ENCODE data around the gene ZNF14.

Gene ZNF14

DNA sequence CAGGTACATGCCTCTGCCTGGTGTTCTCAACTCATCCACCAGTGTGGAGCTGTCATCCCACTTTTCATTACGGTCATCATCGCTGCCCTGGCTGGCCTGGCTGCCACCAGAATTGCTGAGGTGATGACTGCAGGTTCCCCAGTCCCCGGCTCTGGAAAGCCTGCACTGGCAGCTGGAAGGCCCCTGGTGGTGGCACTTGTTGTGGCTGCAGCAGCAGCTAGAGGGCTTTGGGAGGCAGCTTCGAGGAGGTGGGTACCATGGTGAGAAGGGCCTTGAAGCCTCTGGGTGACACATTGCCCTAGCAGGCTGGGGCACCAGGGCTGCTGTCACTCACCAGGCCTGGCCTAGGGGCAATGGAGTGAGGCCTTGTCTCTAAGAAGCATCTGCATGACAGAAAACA, 25.3 kb upstream of the ZNF14 start:
- H3K27ac ChIP-seq (ENCODE audit: low read length) = no peak overlapping the region
- no peak overlapping the region for H3K9ac ChIP-seq (ENCODE audit: low read length)
- no peak overlapping the region for H3K4me2 ChIP-seq (ENCODE audit: low read depth, low read length)
- no peaks in the 10 kb centered on the region for H3K27me3 ChIP-seq (replicated peaks; ENCODE audit: insufficient read depth, low read length)
- no peak for DNase-seq
- H3K4me3 ChIP-seq (ENCODE audit: low read length) = no peak overlapping the region
- no peaks in the 10 kb centered on the region for H3K36me3 ChIP-seq (replicated peaks; ENCODE audit: insufficient read depth, low read length)
- no peaks in the 10 kb centered on the region for H3K9me2 ChIP-seq (replicated peaks; ENCODE audit: insufficient read depth, low read length)
- TF ChIP-seq EZH2phosphoT487 (IDR thresholded peaks at IDR 0.05; ENCODE audit: low read length) (no peak), EZH2 (optimal IDR thresholded peaks at IDR 0.05; ENCODE audit: low read depth, low read length) (no peak), CTCF (IDR thresholded peaks at IDR 0.05; ENCODE audit: low read length) (no peak)
- H3K4me1 ChIP-seq (ENCODE audit: low read length) = no peaks in the 10 kb centered on the region
- no peaks in the 10 kb centered on the region for H3K79me2 ChIP-seq (ENCODE audit: low read length)
- H3F3A ChIP-seq (ENCODE audit: insufficient read depth, low read length) = no peaks in the 10 kb centered on the region
- H4K20me1 ChIP-seq (ENCODE audit: insufficient read depth, low read length) = no peaks in the 10 kb centered on the region
- H3K9me3 ChIP-seq (replicated peaks; ENCODE audit: insufficient read depth, low read length) = no peaks in the 10 kb centered on the region
- no peak overlapping the region for H2AFZ ChIP-seq (ENCODE audit: low read length)

DNA sequence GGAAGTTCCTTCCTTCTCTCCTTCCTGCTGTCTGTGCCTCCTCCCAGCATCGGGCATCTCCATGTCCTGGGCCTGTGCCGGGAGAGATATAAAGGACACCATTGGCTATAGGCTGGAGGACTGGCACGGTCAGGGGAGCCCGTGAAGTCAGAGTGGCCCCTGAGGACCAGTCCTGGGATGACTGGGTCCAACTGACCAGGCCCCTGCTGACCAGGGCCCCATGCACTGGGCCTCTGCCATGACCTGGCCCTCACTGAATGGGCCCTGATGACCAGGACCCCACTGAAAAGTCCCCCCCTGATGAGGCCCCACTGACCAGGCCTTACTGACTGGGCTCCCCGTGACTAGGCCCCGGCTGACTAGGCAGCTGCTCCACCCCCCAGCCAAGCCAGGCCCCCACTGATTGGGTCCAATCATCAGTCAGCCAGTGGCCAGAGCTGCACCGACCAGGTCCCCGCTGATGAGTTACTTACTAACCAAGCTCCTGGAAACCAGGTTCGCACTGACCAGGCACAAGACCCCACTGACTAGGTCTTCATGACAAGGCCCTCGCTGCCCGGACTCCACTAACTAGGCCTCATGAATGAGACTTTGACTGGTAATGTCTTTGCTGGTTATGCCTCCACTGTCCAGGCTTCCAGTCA, 20.0 kb upstream of the ZNF14 start:
- no peaks in the 10 kb centered on the region for H3K4me1 ChIP-seq (ENCODE audit: low read length)
- no peaks in the 10 kb centered on the region for H4K20me1 ChIP-seq (ENCODE audit: insufficient read depth, low read length)
- no peak for DNase-seq
- H3F3A ChIP-seq (ENCODE audit: insufficient read depth, low read length) = no peaks in the 10 kb centered on the region
- no peak overlapping the region for H3K4me3 ChIP-seq (ENCODE audit: low read length)
- no peak overlapping the region for H3K27ac ChIP-seq (ENCODE audit: low read length)
- H3K9ac ChIP-seq (ENCODE audit: low read length) = no peak overlapping the region
- TF ChIP-seq EZH2 (optimal IDR thresholded peaks at IDR 0.05; ENCODE audit: low read depth, low read length) (no peak), CTCF (IDR thresholded peaks at IDR 0.05; ENCODE audit: low read length) (no peak)
- H3K79me2 ChIP-seq (ENCODE audit: low read length) = no peaks in the 10 kb centered on the region
- no peak overlapping the region for H3K4me2 ChIP-seq (ENCODE audit: low read depth, low read length)
- no peaks in the 10 kb centered on the region for H3K27me3 ChIP-seq (replicated peaks; ENCODE audit: insufficient read depth, low read length)
- no peaks in the 10 kb centered on the region for H3K9me3 ChIP-seq (replicated peaks; ENCODE audit: insufficient read depth, low read length)
- H2AFZ ChIP-seq (ENCODE audit: low read length) = no peak overlapping the region
- H3K36me3 ChIP-seq (replicated peaks; ENCODE audit: insufficient read depth, low read length) = no peaks in the 10 kb centered on the region
- no peaks in the 10 kb centered on the region for H3K9me2 ChIP-seq (replicated peaks; ENCODE audit: insufficient read depth, low read length)

- H3K79me2 ChIP-seq (ENCODE audit: low read length) = no peaks in the 10 kb centered on the region
- no peak for TF ChIP-seq EZH2phosphoT487 (IDR thresholded peaks at IDR 0.05; ENCODE audit: low read length)
- no peak for TF ChIP-seq CTCF (IDR thresholded peaks at IDR 0.05; ENCODE audit: low read length)
- no peak for TF ChIP-seq EZH2 (optimal IDR thresholded peaks at IDR 0.05; ENCODE audit: low read depth, low read length)
- no peaks in the 10 kb centered on the region for H3K4me1 ChIP-seq (ENCODE audit: low read length)
- H2AFZ ChIP-seq (ENCODE audit: low read length) = no peak overlapping the region
- H3K9ac ChIP-seq (ENCODE audit: low read length) = no peak overlapping the region
- no peak overlapping the region for H3K27ac ChIP-seq (ENCODE audit: low read length)
- H3K36me3 ChIP-seq (replicated peaks; ENCODE audit: insufficient read depth, low read length) = no peaks in the 10 kb centered on the region
- no peaks in the 10 kb centered on the region for H3K9me2 ChIP-seq (replicated peaks; ENCODE audit: insufficient read depth, low read length)
- no peaks in the 10 kb centered on the region for H3K27me3 ChIP-seq (replicated peaks; ENCODE audit: insufficient read depth, low read length)
- no peaks in the 10 kb centered on the region for H4K20me1 ChIP-seq (ENCODE audit: insufficient read depth, low read length)
- no peak overlapping the region for H3K4me2 ChIP-seq (ENCODE audit: low read depth, low read length)
- no peak overlapping the region for H3K4me3 ChIP-seq (ENCODE audit: low read length)
- no peaks in the 10 kb centered on the region for H3F3A ChIP-seq (ENCODE audit: insufficient read depth, low read length)
- H3K9me3 ChIP-seq (replicated peaks; ENCODE audit: insufficient read depth, low read length) = no peaks in the 10 kb centered on the region
- no peak for DNase-seq
Measured at GRCh38 chr19:19751846-19752245, 18.9 kb upstream of the ZNF14 start.

Measured in MM.1S (cell line).